ENCODE data around the gene CALY.

CALY gene

GRCh38 chr10:133362846-133363245, 26.1 kb upstream of the CALY start:
- TF ChIP-seq, protein P1, sequence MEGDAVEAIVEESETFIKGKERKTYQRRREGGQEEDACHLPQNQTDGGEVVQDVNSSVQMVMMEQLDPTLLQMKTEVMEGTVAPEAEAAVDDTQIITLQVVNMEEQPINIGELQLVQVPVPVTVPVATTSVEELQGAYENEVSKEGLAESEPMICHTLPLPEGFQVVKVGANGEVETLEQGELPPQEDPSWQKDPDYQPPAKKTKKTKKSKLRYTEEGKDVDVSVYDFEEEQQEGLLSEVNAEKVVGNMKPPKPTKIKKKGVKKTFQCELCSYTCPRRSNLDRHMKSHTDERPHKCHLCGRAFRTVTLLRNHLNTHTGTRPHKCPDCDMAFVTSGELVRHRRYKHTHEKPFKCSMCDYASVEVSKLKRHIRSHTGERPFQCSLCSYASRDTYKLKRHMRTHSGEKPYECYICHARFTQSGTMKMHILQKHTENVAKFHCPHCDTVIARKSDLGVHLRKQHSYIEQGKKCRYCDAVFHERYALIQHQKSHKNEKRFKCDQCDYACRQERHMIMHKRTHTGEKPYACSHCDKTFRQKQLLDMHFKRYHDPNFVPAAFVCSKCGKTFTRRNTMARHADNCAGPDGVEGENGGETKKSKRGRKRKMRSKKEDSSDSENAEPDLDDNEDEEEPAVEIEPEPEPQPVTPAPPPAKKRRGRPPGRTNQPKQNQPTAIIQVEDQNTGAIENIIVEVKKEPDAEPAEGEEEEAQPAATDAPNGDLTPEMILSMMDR (conservative IDR thresholded peaks at IDR 0.05; ENCODE audit: low read depth, low read length), result no peak
- H3K27ac ChIP-seq, result no peak overlapping the region

GRCh38 chr10:133361773-133362441, 25.2 kb upstream of the CALY start:
- H3K36me3 ChIP-seq (ENCODE audit: insufficient read depth), result no peaks in the 10 kb centered on the region
- TF ChIP-seq, protein P1 (conservative IDR thresholded peaks at IDR 0.05; ENCODE audit: low read depth, low read length), result no peak
- H4K20me1 ChIP-seq (ENCODE audit: insufficient read depth), result no peaks in the 10 kb centered on the region
- H3K4me3 ChIP-seq (IDR thresholded peaks at IDR 0.05; ENCODE audit: insufficient read depth, low read depth, low read length), result no peak overlapping the region
- no peak overlapping the region for H3K27ac ChIP-seq
- no peaks in the 10 kb centered on the region for H3K4me1 ChIP-seq (ENCODE audit: low read depth, poor library complexity, severe bottlenecking)
- H3K4me2 ChIP-seq, result no peak overlapping the region
- H3K27me3 ChIP-seq (ENCODE audit: insufficient read depth, low read depth), result no peaks in the 10 kb centered on the region
- no peak overlapping the region for H2AFZ ChIP-seq (ENCODE audit: low read depth)
- no peak overlapping the region for H3K9ac ChIP-seq
- H3K79me2 ChIP-seq (ENCODE audit: insufficient read depth, low read depth), result no peaks in the 10 kb centered on the region

More at GRCh38 chr10:133362846-133363245, 26.1 kb upstream of the CALY start:
- Histone ChIP-seq H3K9ac (no peak overlapping the region), H4K20me1 (ENCODE audit: insufficient read depth) (no peaks in the 10 kb centered on the region), H3K4me3 (IDR thresholded peaks at IDR 0.05; ENCODE audit: insufficient read depth, low read depth, low read length) (no peak overlapping the region), H3K4me2 (no peak overlapping the region), H3K27me3 (ENCODE audit: insufficient read depth, low read depth) (no peaks in the 10 kb centered on the region), H3K4me1 (ENCODE audit: low read depth, poor library complexity, severe bottlenecking) (no peaks in the 10 kb centered on the region), H3K36me3 (ENCODE audit: insufficient read depth) (no peaks in the 10 kb centered on the region), H2AFZ (ENCODE audit: low read depth) (no peak overlapping the region), H3K79me2 (ENCODE audit: insufficient read depth, low read depth) (no peaks in the 10 kb centered on the region)

DNA sequence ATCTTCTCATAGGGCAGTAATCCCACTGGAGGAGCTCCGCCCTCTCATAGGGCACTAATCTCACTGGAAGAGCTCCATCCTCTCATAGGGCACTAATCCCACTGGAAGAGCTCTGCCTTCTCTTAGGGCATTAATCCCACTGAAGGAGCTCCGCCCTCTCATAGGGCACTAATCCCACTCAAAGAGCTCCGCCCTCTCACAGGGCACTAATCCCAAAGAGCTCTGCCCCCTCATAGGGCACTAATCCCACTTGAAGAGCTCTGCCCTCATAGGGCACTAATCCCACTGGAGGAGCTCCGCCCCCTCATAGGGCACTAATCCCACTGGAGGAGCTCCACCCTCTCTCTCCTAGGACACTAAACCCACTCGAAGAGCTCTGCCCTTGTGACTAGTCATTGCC, 24.5 kb upstream of the CALY start:
- H3K4me3 ChIP-seq (IDR thresholded peaks at IDR 0.05; ENCODE audit: insufficient read depth, low read depth, low read length), result no peak overlapping the region
- H3K4me1 ChIP-seq (ENCODE audit: low read depth, poor library complexity, severe bottlenecking), result no peaks in the 10 kb centered on the region
- no peak overlapping the region for H3K4me2 ChIP-seq
- no peak overlapping the region for H2AFZ ChIP-seq (ENCODE audit: low read depth)
- no peaks in the 10 kb centered on the region for H3K36me3 ChIP-seq (ENCODE audit: insufficient read depth)
- no peak overlapping the region for H3K27ac ChIP-seq
- TF ChIP-seq, protein P1 (conservative IDR thresholded peaks at IDR 0.05; ENCODE audit: low read depth, low read length), result no peak
- no peaks in the 10 kb centered on the region for H3K79me2 ChIP-seq (ENCODE audit: insufficient read depth, low read depth)
- H3K27me3 ChIP-seq (ENCODE audit: insufficient read depth, low read depth), result no peaks in the 10 kb centered on the region
- no peaks in the 10 kb centered on the region for H4K20me1 ChIP-seq (ENCODE audit: insufficient read depth)
- H3K9ac ChIP-seq, result no peak overlapping the region

- Histone ChIP-seq H3K9ac (no peak overlapping the region), H3K27me3 (ENCODE audit: insufficient read depth, low read depth) (no peaks in the 10 kb centered on the region), H3K79me2 (ENCODE audit: insufficient read depth, low read depth) (no peaks in the 10 kb centered on the region), H3K4me2 (no peak overlapping the region), H4K20me1 (ENCODE audit: insufficient read depth) (no peaks in the 10 kb centered on the region), H3K27ac (no peak overlapping the region), H2AFZ (ENCODE audit: low read depth) (no peak overlapping the region), H3K4me3 (IDR thresholded peaks at IDR 0.05; ENCODE audit: insufficient read depth, low read depth, low read length) (no peak overlapping the region), H3K4me1 (ENCODE audit: low read depth, poor library complexity, severe bottlenecking) (no peaks in the 10 kb centered on the region), H3K36me3 (ENCODE audit: insufficient read depth) (no peaks in the 10 kb centered on the region)
- TF ChIP-seq, protein P1 (conservative IDR thresholded peaks at IDR 0.05; ENCODE audit: low read depth, low read length), result no peak
Measured at GRCh38 chr10:133359972-133360610, 23.4 kb upstream of the CALY start.

Measured in KMS-11 (cell line).